HG03139 (cell line): ENCODE data around the gene ZNF568.

Source experiments
- ATAC-seq: cut with Tn5 transposase; IDR thresholded peaks from one replicate; pipeline ENCODE4 v1.9.1; 2021; ENCODE audit not compliant: unreplicated experiment

Gene ZNF568

DNA sequence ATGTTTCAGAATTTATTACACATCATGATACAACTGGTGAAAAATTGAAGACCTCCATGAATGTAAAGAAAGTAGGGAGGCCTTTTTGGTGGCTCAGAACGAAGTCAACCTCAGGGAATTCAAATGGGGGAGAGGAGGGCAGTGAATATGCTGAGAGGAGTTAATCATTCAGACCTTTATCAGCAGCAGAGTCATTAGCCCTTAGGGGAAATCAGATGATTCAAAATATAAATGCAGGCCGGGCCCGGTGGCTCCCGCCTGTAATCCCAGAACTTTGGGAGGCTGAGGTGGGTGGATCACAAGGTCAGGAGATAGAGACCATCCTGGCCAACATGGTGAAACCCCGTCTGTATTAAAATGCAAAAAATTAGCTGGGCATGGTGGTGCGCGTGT is 81.7 kb downstream of the ZNF568 start:
- ATAC-seq, result no peak

- ATAC-seq, result no peak
Measured at GRCh38 chr19:36999313-36999712, 83.2 kb downstream of the ZNF568 start.

DNA sequence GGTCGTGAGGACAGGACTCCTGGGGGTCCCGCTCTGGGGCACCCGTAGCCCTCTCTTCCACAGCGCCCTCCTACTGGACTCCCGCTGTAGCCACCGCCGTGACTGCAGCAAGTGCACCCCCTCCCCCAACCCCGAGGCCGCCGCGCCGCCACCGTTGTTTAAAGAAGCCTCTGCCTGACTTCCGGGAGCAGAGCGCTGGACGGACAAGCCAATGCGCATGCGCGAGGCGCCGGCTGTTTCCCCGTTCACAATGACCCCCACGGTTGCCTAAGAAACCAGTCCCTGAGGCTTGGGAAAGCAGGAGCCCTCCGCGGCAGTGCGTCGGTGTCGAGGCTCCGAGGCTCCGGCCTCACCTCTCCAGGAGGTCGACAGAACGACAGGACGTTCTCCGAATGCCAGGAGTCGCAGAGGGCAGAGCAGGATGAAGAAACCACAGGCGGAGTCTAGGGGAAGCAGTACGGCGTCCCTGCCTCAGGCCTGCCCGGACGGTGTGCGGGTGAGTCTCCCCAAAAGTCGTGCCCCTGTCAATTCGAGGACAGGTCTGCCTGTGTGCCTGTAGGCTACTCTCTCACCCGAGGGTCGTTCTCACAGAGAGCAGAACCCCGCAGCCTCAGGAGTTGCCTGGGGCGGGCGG is 91.6 kb downstream of the ZNF568 start:
- no peak for ATAC-seq

- ATAC-seq, result no peak
Measured at GRCh38 chr19:37009871-37010270, 93.7 kb downstream of the ZNF568 start.

GRCh38 chr19:37012093-37012745 is 96.1 kb downstream of the ZNF568 start:
- ATAC-seq, result no peak

DNA sequence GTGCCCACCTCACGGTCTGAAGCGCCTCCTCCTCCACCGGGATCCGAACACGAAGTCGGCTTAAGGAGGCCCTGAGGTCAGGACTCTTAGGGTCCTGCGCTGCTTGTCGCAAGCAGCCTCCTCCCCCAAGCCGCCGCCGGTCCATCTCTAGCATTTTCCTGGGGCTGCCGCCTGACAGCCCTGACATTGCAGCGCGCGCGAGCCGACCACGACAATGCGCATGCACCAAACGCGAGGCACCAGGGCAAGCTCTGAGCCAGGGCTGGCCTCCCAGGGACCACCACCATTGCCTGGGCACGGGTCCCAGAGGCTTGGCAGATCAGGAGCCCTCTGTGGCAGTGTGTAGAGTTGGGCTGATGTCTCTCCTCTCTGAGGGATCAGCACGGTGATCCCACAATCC is 98.3 kb downstream of the ZNF568 start:
- no peak for ATAC-seq

- ATAC-seq, result no peak
Measured at GRCh38 chr19:37045140-37045539, 129.0 kb downstream of the ZNF568 start.
